K562 (cell line): ENCODE results near the gene SAFB.

Experiments used
- BHLHE40 ChIP-seq: IDR thresholded peaks from 2 replicates; pipeline ENCODE4 v1.6.1; 2011; ENCODE audit warnings: low read length, improper control_type of control experiment
- GABPA ChIP-seq: fragments of 200-800 bp; sonication (Bioruptor generic); conservative IDR thresholded peaks from 2 replicates; pipeline ENCODE4 v1.6.1; 2016; ENCODE audit warnings: low read depth, missing genetic modification characterization, missing compliant biosample characterization
- TAF15 ChIP-seq: fragments of 200-400 bp; formaldehyde crosslinking; IDR thresholded peaks from 2 replicates; pipeline ENCODE4 v1.6.1; 2017; ENCODE audit warnings: mild to moderate bottlenecking, low read depth, low read length, moderate library complexity
- TEAD1 ChIP-seq, 2 experiments: fragments of 450-650 bp in 1 of 2; sonication (generic) in 1 of 2; formaldehyde crosslinking; IDR thresholded peaks; 2 replicates each; pipeline versions ENCODE4 v1.4.0 to v1.8.0; 2020 to 2022; ENCODE audit warnings: mild to moderate bottlenecking in 2 of 2, missing genetic modification reagents in 1 of 2
- ZNF316 ChIP-seq: fragments of 450-650 bp; IDR thresholded peaks from 2 replicates; pipeline ENCODE4 v1.6.1; 2016

GRCh38 chr19:5646703-5647102 lies 23.8 kb downstream of the SAFB start:
- no peak for TF ChIP-seq BHLHE40
- no peak for TF ChIP-seq TEAD1 (CRISPR knock-in tag; IDR thresholded peaks at IDR 0.05)
- no peak for TF ChIP-seq GABPA
- no peak for TF ChIP-seq ZNF316
- TF ChIP-seq TAF15: no peak
